HCT116 (cell line): ENCODE measurements around the gene ETNK1. TPM values are rescaled to one million over a fixed set of nuclear protein-coding genes. Genes with fewer than 3 reads are reported as not detected.
A peak's percentile ranks its signal among the peaks of the same experiment; 100 is the strongest.

Experiments
- ATAC-seq: fragments of 200-7000 bp; cut with Tn5 transposase; 2 replicates; pipeline ENCODE4 v1.9.1; 2020; ENCODE audit warnings: mild to moderate bottlenecking, moderate library complexity
- BruUV-seq: library from RNA; stranded (reverse); fragments of 400-500 nt; replicated peaks from 2 replicates; lab custom pipeline; 2021; lab: Mats Ljungman, UMichigan
- CTCF ChIA-PET: fragments of 300-600 bp; sonication (Branson Sonifier 250); formaldehyde crosslinking; loops from one replicate; lab custom pipeline; 2021; ENCODE audit warnings: antibody characterized with exemption; lab: Charles Lee
- POLR2A ChIA-PET: fragments of 300-600, 350-600 bp; sonication (Branson Sonifier 250); formaldehyde crosslinking; loops from one replicate; lab custom pipeline; 2021; ENCODE audit warnings: antibody characterized with exemption; lab: Charles Lee
- RAD21 ChIA-PET, 2 experiments: fragments of 300-600 bp; sonication (Branson Sonifier 250); formaldehyde crosslinking; loops; one replicate each; lab custom pipeline; 2023; ENCODE audit warnings: low total read pairs in 2 of 2; ENCODE audit not compliant: uncharacterized antibody in 2 of 2, unreplicated experiment in 2 of 2, low non-redundant PET in 1 of 2; lab: Charles Lee
- DNase-seq: peaks from one replicate; pipeline ENCODE4 v3.0.0-alpha.2; 2010; ENCODE audit warnings: low read depth, low spot score
- H2AFZ ChIP-seq: fragments of 200-600 bp; shearing (Covaris generic), sonication (generic); 2 replicates; pipeline ENCODE4 v1.6.1; 2017; ENCODE audit warnings: low read depth, mixed run types, mixed read lengths, antibody characterized with exemption, low read length; ENCODE audit not compliant: poor library complexity, severe bottlenecking
- H3K27ac ChIP-seq: 2 replicates; pipeline ENCODE4 v1.5.1; 2012; ENCODE audit warnings: low read depth, low read length
- H3K27me3 ChIP-seq: fragments of 200-600 bp; sonication (generic); 2 replicates; pipeline ENCODE4 v1.6.1; 2016; ENCODE audit warnings: mixed run types, low read length, mixed read lengths; ENCODE audit not compliant: insufficient read depth
- H3K36me3 ChIP-seq, 2 experiments: fragments of 200-500 bp in 1 of 2; fragments of 200-600 bp in 1 of 2; sonication (Bioruptor generic) in 1 of 2; sonication (generic) in 1 of 2; 2 replicates each; pipeline versions ENCODE4 v1.5.1 to v1.6.1; 2014 to 2016; ENCODE audit warnings: low read length in 2 of 2, inconsistent platforms in 1 of 2, mixed read lengths in 1 of 2, mixed run types in 1 of 2; ENCODE audit not compliant: insufficient read depth in 2 of 2, control insufficient read depth in 1 of 2
- H3K4me1 ChIP-seq, 2 experiments: fragments of 200-600 bp in 1 of 2; sonication (generic) in 1 of 2; 2 replicates each; pipeline versions ENCODE4 v1.5.1 to v1.6.1; 2012 to 2017; ENCODE audit warnings: low read length in 2 of 2, inconsistent platforms in 1 of 2, mild to moderate bottlenecking in 1 of 2, mixed read lengths in 1 of 2, mixed run types in 1 of 2, moderate library complexity in 1 of 2; ENCODE audit not compliant: insufficient read depth in 2 of 2, control insufficient read depth in 1 of 2
- H3K4me2 ChIP-seq: fragments of 200-600 bp; sonication (generic); 2 replicates; pipeline ENCODE4 v1.6.1; 2017; ENCODE audit warnings: mixed run types, low read length, mixed read lengths
- H3K4me3 ChIP-seq, 2 experiments: fragments of 200-600 bp in 1 of 2; sonication (generic) in 1 of 2; replicated peaks in 1 of 2; 2 replicates each; pipeline ENCODE4 v1.5.1; 2011 to 2016; ENCODE audit warnings: low read length in 2 of 2, control low read depth in 1 of 2, low read depth in 1 of 2, mild to moderate bottlenecking in 1 of 2, mixed read lengths in 1 of 2, mixed run types in 1 of 2
- H3K79me2 ChIP-seq: fragments of 200-600 bp; sonication (generic); 2 replicates; pipeline ENCODE4 v1.6.1; 2017; ENCODE audit warnings: mild to moderate bottlenecking, mixed run types, low read length, moderate library complexity, mixed read lengths; ENCODE audit not compliant: insufficient read depth
- H3K9ac ChIP-seq: fragments of 200-600 bp; sonication (generic); 2 replicates; pipeline ENCODE4 v1.6.1; 2016; ENCODE audit warnings: low read length, mixed read lengths
- H3K9me2 ChIP-seq: fragments of 200-600 bp; sonication (generic), shearing (Covaris generic); 2 replicates; pipeline ENCODE4 v1.6.1; 2017; ENCODE audit warnings: mixed run types, mild to moderate bottlenecking, moderate library complexity; ENCODE audit not compliant: insufficient read depth
- H3K9me3 ChIP-seq, 2 experiments: fragments of 200-500 bp in 1 of 2; fragments of 200-600 bp in 1 of 2; sonication (Bioruptor generic) in 1 of 2; sonication (generic) in 1 of 2; 2 replicates each; pipeline ENCODE4 v1.6.1; 2014 to 2017; ENCODE audit warnings: low read length in 2 of 2, mixed read lengths in 2 of 2, inconsistent platforms in 1 of 2, low read depth in 1 of 2, mild to moderate bottlenecking in 1 of 2, mixed run types in 1 of 2, moderate library complexity in 1 of 2; ENCODE audit not compliant: control insufficient read depth in 1 of 2, insufficient read depth in 1 of 2
- H4K20me1 ChIP-seq: fragments of 200-600 bp; sonication (generic), shearing (Covaris generic); 2 replicates; pipeline ENCODE4 v1.6.1; 2017; ENCODE audit warnings: mixed run types, mild to moderate bottlenecking, moderate library complexity; ENCODE audit not compliant: insufficient read depth
- POLR2AphosphoS5 ChIP-seq: IDR thresholded peaks from 2 replicates; pipeline ENCODE4 v1.6.1; 2011; ENCODE audit warnings: mild to moderate bottlenecking, low read depth, low read length, moderate library complexity
- RAD21 ChIP-seq: IDR thresholded peaks from 2 replicates; pipeline ENCODE4 v1.6.1; 2012; ENCODE audit warnings: low read depth, mild to moderate bottlenecking
- intact Hi-C: fragments of 100-400 bp; cut with micrococcal nuclease; formaldehyde crosslinking; loops from 2 replicates; pipeline ENCODE4 v1.10.0; 2022
- total RNA-seq: library from RNA; stranded (reverse); gene quantifications from one replicate; pipeline ENCODE4 v1.2.1, GENCODE V29; 2021; ENCODE audit not compliant: unreplicated experiment
- TF ChIP-seq, protein P1 (sequence below): IDR thresholded peaks from 2 replicates; pipeline ENCODE4 v1.6.1; 2011; ENCODE audit warnings: mild to moderate bottlenecking, low read length, moderate library complexity; ENCODE audit not compliant: insufficient replicate concordance; ENCODE audit errors: extremely low read depth
- TF ChIP-seq, protein P2 (sequence below), 3 experiments: fragments of 200-600 bp in 1 of 3; sonication (generic) in 1 of 3; IDR thresholded peaks in 2 of 3; conservative IDR thresholded peaks in 1 of 3; 2 replicates each; pipeline ENCODE4 v1.5.1; 2012 to 2017; ENCODE audit warnings: low read depth in 2 of 3, low read length in 2 of 3, antibody characterized with exemption in 1 of 3, borderline replicate concordance in 1 of 3, control low read depth in 1 of 3, mild to moderate bottlenecking in 1 of 3, mixed read lengths in 1 of 3, mixed run types in 1 of 3, moderate library complexity in 1 of 3; ENCODE audit not compliant: insufficient read depth in 1 of 3

The ETNK1 gene
- total RNA-seq, 1 experiment from 2014 or later = 83.6 TPM

DNA sequence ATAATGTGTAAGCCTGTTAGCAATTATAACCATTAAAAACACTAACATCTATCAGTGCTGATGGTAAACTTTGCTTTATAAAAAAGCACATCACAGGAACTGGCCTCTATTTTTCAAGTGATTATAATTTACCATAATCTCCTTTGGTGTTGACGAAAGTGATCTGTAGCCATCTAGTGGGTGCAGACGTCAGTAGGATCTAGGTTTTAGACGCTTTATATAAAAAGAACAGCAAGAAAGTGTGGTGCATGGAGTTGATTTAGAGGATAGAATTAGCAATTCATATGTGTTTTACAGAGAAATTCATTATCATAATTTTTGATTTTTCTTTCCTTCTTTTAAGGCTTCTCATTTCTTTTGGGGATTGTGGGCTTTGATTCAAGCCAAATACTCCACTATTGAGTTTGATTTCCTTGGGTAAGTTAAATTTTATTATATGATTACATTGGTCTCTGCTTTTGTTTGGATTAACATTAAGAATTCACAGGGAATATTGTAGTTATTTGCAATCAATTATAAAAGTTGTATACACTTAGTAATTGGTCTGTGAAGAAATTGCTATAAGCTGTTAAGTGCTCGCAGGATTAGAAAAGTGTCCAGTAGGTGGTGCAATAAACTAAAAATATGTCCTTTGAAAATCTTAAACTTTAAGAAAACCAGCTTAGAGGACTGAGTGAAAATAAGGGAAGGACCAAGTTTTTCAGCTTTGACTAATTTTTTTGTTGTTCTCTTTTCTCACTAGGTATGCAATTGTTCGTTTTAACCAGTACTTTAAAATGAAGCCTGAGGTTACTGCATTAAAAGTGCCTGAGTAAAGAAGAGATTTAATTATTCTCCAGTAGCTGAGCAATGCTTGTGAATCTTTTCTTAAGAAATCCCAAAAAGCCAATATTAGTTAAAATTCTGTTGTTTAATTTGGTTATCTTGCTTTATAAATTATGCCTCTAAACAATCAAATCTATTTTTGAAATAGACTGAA is 59.5 kb downstream of the ETNK1 start:
- no peaks in the 10 kb centered on the region for H3K4me1 ChIP-seq
- no peak overlapping the region for H3K9ac ChIP-seq
- H3K9me2 ChIP-seq = no peaks in the 10 kb centered on the region
- no peaks in the 10 kb centered on the region for H3K9me3 ChIP-seq
- CTCF ChIA-PET = interaction anchor here (0.6 to 1.3 kb wide), 13 partner anchors 10 to 584 kb away, joined by 3 to 11 read pairs (median 4); no protein-coding TSS in a partner anchor
- BruUV-seq = no TSS peak
- peak; percentile 63 for ATAC-seq
- intact Hi-C loops = no loop called here
- peaks cover 4% of the 10 kb centered on the region in 2 experiments; a peak in 2 of 4 replicates for H3K36me3 ChIP-seq
- RAD21 ChIA-PET = no interaction called here
- H3K27ac ChIP-seq = no peak overlapping the region
- no peak overlapping the region for H3K4me3 ChIP-seq
- no peaks in the 10 kb centered on the region for H3K79me2 ChIP-seq
- peak; percentile 22 for DNase-seq
- H3K4me2 ChIP-seq = no peak overlapping the region
- H2AFZ ChIP-seq = no peak overlapping the region
- peaks cover 13% of the 10 kb centered on the region; the same call in 1 of the 2 replicates for H4K20me1 ChIP-seq
- H3K27me3 ChIP-seq = no peaks in the 10 kb centered on the region
- TF ChIP-seq RAD21 (peak; percentile 11; the same call in 1 of the 2 replicates), POLR2AphosphoS5 (no peak)
- TF ChIP-seq, protein P1, sequence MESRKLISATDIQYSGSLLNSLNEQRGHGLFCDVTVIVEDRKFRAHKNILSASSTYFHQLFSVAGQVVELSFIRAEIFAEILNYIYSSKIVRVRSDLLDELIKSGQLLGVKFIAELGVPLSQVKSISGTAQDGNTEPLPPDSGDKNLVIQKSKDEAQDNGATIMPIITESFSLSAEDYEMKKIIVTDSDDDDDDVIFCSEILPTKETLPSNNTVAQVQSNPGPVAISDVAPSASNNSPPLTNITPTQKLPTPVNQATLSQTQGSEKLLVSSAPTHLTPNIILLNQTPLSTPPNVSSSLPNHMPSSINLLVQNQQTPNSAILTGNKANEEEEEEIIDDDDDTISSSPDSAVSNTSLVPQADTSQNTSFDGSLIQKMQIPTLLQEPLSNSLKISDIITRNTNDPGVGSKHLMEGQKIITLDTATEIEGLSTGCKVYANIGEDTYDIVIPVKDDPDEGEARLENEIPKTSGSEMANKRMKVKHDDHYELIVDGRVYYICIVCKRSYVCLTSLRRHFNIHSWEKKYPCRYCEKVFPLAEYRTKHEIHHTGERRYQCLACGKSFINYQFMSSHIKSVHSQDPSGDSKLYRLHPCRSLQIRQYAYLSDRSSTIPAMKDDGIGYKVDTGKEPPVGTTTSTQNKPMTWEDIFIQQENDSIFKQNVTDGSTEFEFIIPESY = no peak
- TF ChIP-seq, protein P2, sequence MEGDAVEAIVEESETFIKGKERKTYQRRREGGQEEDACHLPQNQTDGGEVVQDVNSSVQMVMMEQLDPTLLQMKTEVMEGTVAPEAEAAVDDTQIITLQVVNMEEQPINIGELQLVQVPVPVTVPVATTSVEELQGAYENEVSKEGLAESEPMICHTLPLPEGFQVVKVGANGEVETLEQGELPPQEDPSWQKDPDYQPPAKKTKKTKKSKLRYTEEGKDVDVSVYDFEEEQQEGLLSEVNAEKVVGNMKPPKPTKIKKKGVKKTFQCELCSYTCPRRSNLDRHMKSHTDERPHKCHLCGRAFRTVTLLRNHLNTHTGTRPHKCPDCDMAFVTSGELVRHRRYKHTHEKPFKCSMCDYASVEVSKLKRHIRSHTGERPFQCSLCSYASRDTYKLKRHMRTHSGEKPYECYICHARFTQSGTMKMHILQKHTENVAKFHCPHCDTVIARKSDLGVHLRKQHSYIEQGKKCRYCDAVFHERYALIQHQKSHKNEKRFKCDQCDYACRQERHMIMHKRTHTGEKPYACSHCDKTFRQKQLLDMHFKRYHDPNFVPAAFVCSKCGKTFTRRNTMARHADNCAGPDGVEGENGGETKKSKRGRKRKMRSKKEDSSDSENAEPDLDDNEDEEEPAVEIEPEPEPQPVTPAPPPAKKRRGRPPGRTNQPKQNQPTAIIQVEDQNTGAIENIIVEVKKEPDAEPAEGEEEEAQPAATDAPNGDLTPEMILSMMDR (IDR thresholded peaks at IDR 0.05 in 2 of 3, conservative IDR thresholded peaks at IDR 0.05 in 1 of 3; ENCODE audit: borderline replicate concordance in 1 of 3, insufficient read depth in 1 of 3, low read depth in 2 of 3, low read length in 2 of 3) = peak; percentile 6 to 78 (median 60); a peak in 4 of 6 replicates
- POLR2A ChIA-PET = no interaction called here
